ENCODE data around the gene IRF3.

- TF ChIP-seq CTCF (IDR thresholded peaks at IDR 0.05): no peak
- TF ChIP-seq POLR2A (IDR thresholded peaks at IDR 0.05): no peak
These were observed 664 bp downstream of the IRF3 start for GRCh38 chr19:49665036-49665350.
